ENCODE measurements around the gene SAT1. TPM values are rescaled to one million over a fixed set of nuclear protein-coding genes. Genes with fewer than 3 reads are reported as not detected.

The SAT1 gene
- total RNA-seq, 3 donors from 2014 or later, result 39.5 to 51.3 (median 45.9) TPM

- no peak for DNase-seq
- no peaks in the 10 kb centered on the region for H3K9me3 Mint-ChIP-seq
- ATAC-seq, result no peak
- peaks cover 29% of the 10 kb centered on the region for H3K4me1 Mint-ChIP-seq (ENCODE audit: low read depth)
- H3K27me3 Mint-ChIP-seq (ENCODE audit: low read depth), result no peaks in the 10 kb centered on the region
- H3K4me3 Mint-ChIP-seq, result peak overlapping the region; percentile 21
- peaks cover 23% of the 10 kb centered on the region for H3K36me3 Mint-ChIP-seq (ENCODE audit: insufficient read depth)
These were observed 3.4 kb downstream of the SAT1 start for GRCh38 chrX:23786268-23786815.

GRCh38 chrX:23787745-23788118 lies 4.8 kb downstream of the SAT1 start:
- Mint-ChIP-seq H3K4me1 (ENCODE audit: low read depth) (peaks cover 20% of the 10 kb centered on the region), H3K4me3 (no peak overlapping the region)
- no peak for ATAC-seq

DNA sequence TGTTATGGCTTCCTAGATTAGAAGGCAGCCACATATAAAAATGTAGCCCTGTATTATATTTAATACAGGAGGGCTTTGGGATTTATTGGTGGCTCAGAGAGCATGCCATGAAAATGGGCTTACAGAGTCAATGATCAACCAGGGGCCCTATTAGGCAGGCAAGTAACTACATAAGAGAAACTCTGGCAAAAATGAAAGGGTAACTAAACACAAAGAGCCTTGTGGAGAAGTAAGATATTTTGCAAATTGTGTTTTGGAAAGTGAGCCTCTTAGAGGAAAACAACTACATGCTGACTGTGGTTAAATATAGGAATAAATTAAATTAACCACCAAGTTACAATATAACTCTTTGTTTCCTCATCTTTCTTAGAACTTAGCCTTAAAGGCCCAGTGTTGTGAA lies 5.5 kb downstream of the SAT1 start:
- ATAC-seq (no peak), DNase-seq (no peak)
- Mint-ChIP-seq H3K4me3 (no peak overlapping the region), H3K4me1 (ENCODE audit: low read depth) (peaks cover 19% of the 10 kb centered on the region), H3K36me3 (ENCODE audit: insufficient read depth) (peaks cover 23% of the 10 kb centered on the region), H3K9me3 (no peaks in the 10 kb centered on the region), H3K27me3 (ENCODE audit: low read depth) (no peaks in the 10 kb centered on the region)

More at GRCh38 chrX:23787745-23788118, 4.8 kb downstream of the SAT1 start:
- Mint-ChIP-seq H3K9me3 (no peaks in the 10 kb centered on the region), H3K27me3 (ENCODE audit: low read depth) (no peaks in the 10 kb centered on the region), H3K36me3 (ENCODE audit: insufficient read depth) (peaks cover 23% of the 10 kb centered on the region)
- no peak for DNase-seq

DNA sequence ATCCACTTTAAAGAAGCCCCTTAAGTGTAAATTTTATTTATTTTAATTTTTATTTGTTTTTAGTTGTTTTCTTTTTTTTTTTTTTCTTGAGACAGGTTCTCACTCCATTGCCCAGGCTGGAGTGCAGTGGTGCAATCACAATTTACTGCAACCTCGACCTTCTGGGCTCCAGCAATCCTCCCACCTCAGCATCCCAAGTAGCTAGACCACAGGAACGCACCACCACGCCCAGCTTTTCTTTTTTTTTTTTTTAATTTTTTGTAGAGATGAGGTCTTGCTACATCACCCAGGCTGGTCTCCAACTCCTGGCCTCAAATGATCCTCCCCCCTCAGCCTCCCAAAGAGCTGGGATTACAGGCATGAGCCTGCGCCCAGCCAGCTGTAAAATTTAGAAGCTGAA lies 6.0 kb downstream of the SAT1 start:
- H3K36me3 Mint-ChIP-seq (ENCODE audit: insufficient read depth), result peaks cover 20% of the 10 kb centered on the region
- peaks cover 19% of the 10 kb centered on the region for H3K4me1 Mint-ChIP-seq (ENCODE audit: low read depth)
- H3K27me3 Mint-ChIP-seq (ENCODE audit: low read depth), result no peaks in the 10 kb centered on the region
- DNase-seq, result no peak
- no peaks in the 10 kb centered on the region for H3K9me3 Mint-ChIP-seq
- no peak overlapping the region for H3K4me3 Mint-ChIP-seq
- no peak for ATAC-seq

DNA sequence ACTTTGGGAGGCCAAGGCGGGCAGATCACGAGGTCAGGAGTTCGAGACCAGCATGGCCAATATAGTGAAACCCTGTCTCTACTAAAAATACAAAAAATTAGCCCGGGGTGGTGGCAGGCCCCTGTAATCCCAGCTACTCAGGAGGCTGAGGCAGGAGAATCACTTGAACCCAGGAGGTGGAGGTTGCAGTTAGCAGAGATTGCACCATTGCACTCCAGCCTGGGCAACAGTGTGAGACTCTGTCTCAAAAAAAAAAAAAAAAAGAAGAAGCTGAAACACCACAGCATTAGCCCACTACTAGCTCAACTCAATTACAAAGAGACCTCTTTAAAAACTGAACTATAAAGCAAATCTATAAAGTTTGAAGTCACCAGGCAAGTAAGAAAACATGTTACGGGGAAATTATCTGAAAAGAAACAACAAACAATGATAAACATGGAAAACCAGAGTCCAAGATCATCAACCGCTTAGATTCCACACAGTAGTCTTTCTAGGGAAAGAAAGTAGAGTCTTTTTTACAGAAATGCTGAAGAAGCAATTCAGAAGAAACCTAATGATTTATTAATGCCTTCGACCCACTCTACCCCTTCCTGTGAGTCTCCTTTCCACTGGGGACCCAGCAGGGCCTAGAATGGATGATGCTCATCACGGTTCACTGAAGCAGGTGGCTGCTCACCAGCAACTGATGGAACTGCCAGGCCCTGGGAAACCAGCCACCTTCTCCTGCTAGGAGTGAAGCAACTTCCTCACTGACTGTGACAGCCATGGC lies 6.6 kb downstream of the SAT1 start:
- Mint-ChIP-seq H3K4me3 (no peak overlapping the region), H3K27me3 (ENCODE audit: low read depth) (no peaks in the 10 kb centered on the region), H3K9me3 (no peaks in the 10 kb centered on the region), H3K36me3 (ENCODE audit: insufficient read depth) (peaks cover 14% of the 10 kb centered on the region), H3K4me1 (ENCODE audit: low read depth) (peaks cover 13% of the 10 kb centered on the region)
- no peak for ATAC-seq
- no peak for DNase-seq

DNA sequence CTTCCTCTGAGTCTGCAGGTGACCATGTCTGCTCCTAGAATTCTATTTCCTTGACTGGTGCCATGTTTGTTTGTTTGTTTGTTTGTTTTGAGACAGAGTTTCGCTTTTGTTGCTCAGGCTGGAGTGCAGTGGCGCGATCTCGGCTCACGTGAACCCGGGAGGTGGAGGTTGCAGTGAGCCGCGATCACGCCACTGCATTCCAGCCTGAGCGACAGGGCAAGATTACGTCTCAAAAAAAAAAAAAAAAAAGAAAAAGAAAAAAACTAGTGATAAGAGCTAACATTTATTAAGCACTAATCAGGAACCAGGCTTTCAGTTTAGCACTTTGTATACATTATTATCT lies 7.2 kb downstream of the SAT1 start:
- Mint-ChIP-seq H3K4me3 (no peak overlapping the region), H3K36me3 (ENCODE audit: insufficient read depth) (peaks cover 10% of the 10 kb centered on the region), H3K4me1 (ENCODE audit: low read depth) (peaks cover 7% of the 10 kb centered on the region), H3K27me3 (ENCODE audit: low read depth) (no peaks in the 10 kb centered on the region), H3K9me3 (no peaks in the 10 kb centered on the region)
- no peak for DNase-seq
- ATAC-seq, result no peak

DNA sequence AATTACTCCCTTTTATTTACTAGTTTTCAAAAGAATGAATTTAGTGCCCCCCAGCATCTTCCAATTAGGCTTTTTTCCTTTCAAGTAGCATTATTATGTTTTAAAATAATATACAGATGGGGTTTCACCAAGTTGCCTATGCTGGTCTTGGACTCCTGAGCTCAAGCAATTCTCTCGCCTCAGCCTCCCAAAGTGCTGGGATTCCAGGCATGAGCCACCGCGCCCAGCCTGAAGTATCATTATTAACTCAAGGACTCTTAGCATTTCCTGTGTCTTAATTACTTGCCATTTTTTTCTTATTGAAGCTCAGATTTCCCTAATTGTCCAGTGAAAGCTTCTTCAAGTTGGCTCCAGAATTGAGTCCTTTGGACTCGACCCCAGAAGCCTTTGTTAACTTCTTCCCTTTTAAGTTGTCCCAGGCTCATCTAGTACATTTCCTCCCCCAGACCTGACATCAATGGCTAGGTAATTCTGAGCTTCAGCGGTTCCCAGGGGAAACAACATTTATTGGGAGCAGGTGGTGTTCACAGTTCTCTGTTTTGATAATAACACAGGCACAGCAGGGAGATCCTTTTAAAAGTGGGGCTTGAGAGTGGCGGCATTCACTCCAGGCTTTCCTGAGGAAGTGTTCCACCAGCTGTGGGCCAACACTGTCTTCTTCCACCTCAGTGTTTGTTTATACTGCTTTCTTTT lies 10.0 kb downstream of the SAT1 start:
- ATAC-seq, result no peak
- Mint-ChIP-seq H3K36me3 (ENCODE audit: insufficient read depth) (no peaks in the 10 kb centered on the region), H3K27me3 (ENCODE audit: low read depth) (no peaks in the 10 kb centered on the region), H3K9me3 (no peaks in the 10 kb centered on the region), H3K4me3 (no peak overlapping the region), H3K4me1 (ENCODE audit: low read depth) (no peaks in the 10 kb centered on the region)
- DNase-seq, result no peak

- Mint-ChIP-seq H3K36me3 (ENCODE audit: insufficient read depth) (no peaks in the 10 kb centered on the region), H3K4me1 (ENCODE audit: low read depth) (no peaks in the 10 kb centered on the region), H3K27me3 (ENCODE audit: low read depth) (no peaks in the 10 kb centered on the region), H3K4me3 (no peak overlapping the region), H3K9me3 (no peaks in the 10 kb centered on the region)
- DNase-seq, result no peak
- ATAC-seq, result no peak
These were observed 12.2 kb downstream of the SAT1 start for GRCh38 chrX:23795221-23795620.

DNA sequence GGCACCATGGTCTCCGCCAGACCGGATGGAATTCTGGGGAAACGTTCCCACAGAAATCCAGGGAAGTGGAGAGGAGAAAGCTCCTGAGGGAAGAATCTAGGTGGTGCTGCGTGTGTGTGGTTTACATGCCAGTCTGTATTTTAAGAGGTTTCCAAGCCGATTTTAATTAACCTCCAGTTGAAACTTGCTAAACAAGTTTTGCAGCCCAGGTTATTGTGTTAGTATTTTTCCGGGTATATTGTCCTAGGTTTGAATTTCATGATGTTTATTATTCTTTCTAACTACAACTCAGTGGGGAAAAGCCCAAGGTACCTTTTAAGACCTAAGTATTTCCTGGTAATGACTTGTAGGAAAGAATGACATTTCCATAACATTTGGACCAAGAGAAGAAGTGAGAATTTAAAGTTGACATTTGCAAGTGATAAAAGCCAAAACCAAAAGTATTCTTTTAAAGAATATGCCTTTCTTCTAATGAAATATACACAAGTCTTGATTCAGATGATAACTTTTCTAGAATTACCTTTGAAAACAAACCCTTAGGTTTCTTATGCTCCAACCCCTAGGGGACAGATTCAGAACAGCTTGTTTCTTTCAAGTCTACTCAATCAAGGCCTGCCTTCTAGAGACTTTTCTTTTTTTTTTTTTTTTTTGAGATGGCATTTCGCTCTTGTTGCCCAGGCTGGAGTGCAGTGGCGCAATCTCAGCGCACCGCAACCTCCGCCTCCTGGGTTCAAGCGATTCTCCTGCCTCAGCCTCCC lies 14.6 kb downstream of the SAT1 start:
- H3K36me3 Mint-ChIP-seq (ENCODE audit: insufficient read depth), result no peaks in the 10 kb centered on the region
- ATAC-seq (no peak), DNase-seq (no peak)
- H3K9me3 Mint-ChIP-seq, result no peaks in the 10 kb centered on the region
- no peaks in the 10 kb centered on the region for H3K27me3 Mint-ChIP-seq (ENCODE audit: low read depth)
- no peak overlapping the region for H3K4me3 Mint-ChIP-seq
- no peaks in the 10 kb centered on the region for H3K4me1 Mint-ChIP-seq (ENCODE audit: low read depth)

DNA sequence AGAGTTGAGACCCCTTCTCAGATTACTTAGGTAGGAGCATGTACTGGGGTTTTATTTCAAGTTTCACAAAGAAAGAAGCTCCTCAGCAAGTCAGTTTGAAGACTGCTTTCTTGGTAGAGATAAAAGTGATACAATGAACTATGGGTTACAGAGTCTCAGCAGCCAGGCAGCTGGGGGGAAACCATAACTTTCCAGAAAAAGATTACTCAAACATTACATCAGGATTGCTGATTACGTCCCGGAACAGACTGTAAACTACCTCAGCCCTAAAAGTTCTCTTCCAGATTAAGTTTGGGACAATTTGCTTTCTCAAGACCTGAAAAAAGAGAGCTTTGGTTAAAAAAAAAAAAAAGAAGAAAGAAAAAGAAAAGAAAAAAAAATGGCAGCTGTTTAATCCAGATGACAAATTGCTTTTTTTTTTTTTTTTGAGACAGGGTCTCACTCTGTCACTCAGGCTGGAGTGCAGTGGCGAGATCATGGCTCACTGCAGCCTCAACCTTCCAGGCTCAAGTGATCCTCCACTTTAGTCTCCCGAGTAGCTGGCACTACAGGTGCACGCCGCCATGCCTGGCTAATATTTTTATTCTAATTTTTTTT lies 16.6 kb downstream of the SAT1 start:
- no peak overlapping the region for H3K4me3 Mint-ChIP-seq
- DNase-seq (no peak), ATAC-seq (no peak)
- no peaks in the 10 kb centered on the region for H3K9me3 Mint-ChIP-seq
- no peaks in the 10 kb centered on the region for H3K36me3 Mint-ChIP-seq (ENCODE audit: insufficient read depth)
- H3K27me3 Mint-ChIP-seq (ENCODE audit: low read depth), result no peaks in the 10 kb centered on the region
- peaks cover 2% of the 10 kb centered on the region for H3K4me1 Mint-ChIP-seq (ENCODE audit: low read depth)

- Mint-ChIP-seq H3K9me3 (no peaks in the 10 kb centered on the region), H3K27me3 (ENCODE audit: low read depth) (no peaks in the 10 kb centered on the region), H3K36me3 (ENCODE audit: insufficient read depth) (no peaks in the 10 kb centered on the region), H3K4me1 (ENCODE audit: low read depth) (peaks cover 2% of the 10 kb centered on the region), H3K4me3 (no peak overlapping the region)
- ATAC-seq, result no peak
- no peak for DNase-seq
These were observed 19.5 kb downstream of the SAT1 start for GRCh38 chrX:23802431-23802830.

DNA sequence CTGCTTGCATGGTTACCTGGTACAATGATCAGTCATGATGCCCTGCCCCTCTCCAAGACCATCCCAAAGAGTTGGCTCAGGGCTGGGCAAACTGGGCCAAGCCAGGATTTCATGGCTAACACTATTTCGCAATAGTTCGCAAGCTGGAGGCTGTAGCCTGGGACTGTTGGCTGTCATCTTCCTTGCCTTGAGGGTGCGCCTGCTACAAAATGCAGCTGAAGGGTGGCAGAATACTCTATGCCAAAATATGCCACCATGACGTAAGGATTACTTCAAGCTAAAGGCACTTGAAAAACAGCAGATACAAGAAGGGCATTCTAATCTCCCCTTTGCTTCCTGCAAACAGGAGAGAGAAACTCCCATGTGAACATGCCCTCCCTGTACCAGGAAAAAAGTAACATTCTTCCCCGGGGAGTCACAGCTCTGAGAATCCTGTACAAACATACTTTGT lies 21.0 kb downstream of the SAT1 start:
- Mint-ChIP-seq H3K36me3 (ENCODE audit: insufficient read depth) (no peaks in the 10 kb centered on the region), H3K9me3 (no peaks in the 10 kb centered on the region), H3K27me3 (ENCODE audit: low read depth) (no peaks in the 10 kb centered on the region), H3K4me1 (ENCODE audit: low read depth) (peaks cover 2% of the 10 kb centered on the region), H3K4me3 (no peak overlapping the region)
- ATAC-seq (no peak), DNase-seq (no peak)

GRCh38 chrX:23804578-23804977 lies 21.6 kb downstream of the SAT1 start:
- Mint-ChIP-seq H3K4me3 (no peak overlapping the region), H3K9me3 (no peaks in the 10 kb centered on the region), H3K4me1 (ENCODE audit: low read depth) (peaks cover 2% of the 10 kb centered on the region), H3K27me3 (ENCODE audit: low read depth) (no peaks in the 10 kb centered on the region), H3K36me3 (ENCODE audit: insufficient read depth) (no peaks in the 10 kb centered on the region)
- no peak for DNase-seq
- ATAC-seq, result no peak

DNA sequence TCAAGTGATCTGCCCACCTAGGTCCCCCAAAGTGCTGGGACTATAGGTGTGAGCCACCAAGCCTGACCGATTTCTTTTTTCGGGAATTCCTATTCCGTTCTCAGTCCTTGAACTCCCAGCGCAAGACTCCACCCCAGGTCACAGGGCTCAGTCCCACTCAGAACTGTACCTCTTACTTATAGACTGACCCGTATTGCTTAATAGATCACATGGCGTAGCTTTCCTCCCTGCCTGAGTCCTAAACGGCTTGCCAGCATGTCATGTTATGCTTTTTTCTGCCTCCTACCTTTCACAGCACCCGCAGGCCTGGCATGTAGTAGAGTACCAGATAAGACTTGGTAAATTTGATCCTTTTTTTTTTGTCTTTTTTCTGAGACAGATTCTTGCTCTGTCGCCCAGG lies 22.4 kb downstream of the SAT1 start:
- Mint-ChIP-seq H3K9me3 (no peaks in the 10 kb centered on the region), H3K4me3 (no peak overlapping the region), H3K27me3 (ENCODE audit: low read depth) (no peaks in the 10 kb centered on the region), H3K4me1 (ENCODE audit: low read depth) (peaks cover 2% of the 10 kb centered on the region), H3K36me3 (ENCODE audit: insufficient read depth) (no peaks in the 10 kb centered on the region)
- ATAC-seq, result no peak
- DNase-seq, result no peak

All from activated T-cell treated with anti-CD3 and anti-CD28 coated beads, Interleukin-2, amount 50 U/mL, for 4 hours (primary cell).